Measurements from ENCODE around the gene HMCN2.

GRCh38 chr9:130377612-130378011 lies 112.1 kb downstream of the HMCN2 start:
- TF ChIP-seq CTCF (IDR thresholded peaks at IDR 0.05) (no peak), POLR2A (IDR thresholded peaks at IDR 0.05) (no peak)

Measured in uterus (tissue), 2 donors.